Natural killer cell treated with Interleukin-12 subunit alpha and Interleukin-12 subunit beta and Interleukin-15 and Interleukin-18, amount 100 ng/mL, for 72 hours (primary cell): ENCODE data around the gene CPS1. TPM values are rescaled to one million over a fixed set of nuclear protein-coding genes. Genes with fewer than 3 reads are reported as not detected.

Experiments used
- ATAC-seq, 2 donors: fragments of 150-1000 bp; cut with Tn5 transposase in 1 of 2; sonication (Bioruptor Pico), chemical (Tn5 transposase) in 1 of 2; 2 replicates each; pipeline ENCODE4 v1.10.0; 2021
- DNase-seq: peaks from one replicate; pipeline ENCODE4 v3.0.0; 2022; ENCODE audit warnings: low spot score
- H3K27ac Mint-ChIP-seq, 2 donors: 1 replicate in 1 of 2; 2 replicates in 1 of 2; pipeline ENCODE4 v1.8.0; 2022; ENCODE audit warnings: mixed read lengths in 2 of 2, mild to moderate bottlenecking in 1 of 2, moderate library complexity in 1 of 2
- H3K27me3 Mint-ChIP-seq, 2 donors: 1 replicate in 1 of 2; 2 replicates in 1 of 2; pipeline ENCODE4 v1.8.0; 2022; ENCODE audit warnings: mixed read lengths in 2 of 2
- H3K36me3 Mint-ChIP-seq: one replicate; pipeline ENCODE4 v1.8.0; 2022; ENCODE audit warnings: mixed read lengths
- H3K4me1 Mint-ChIP-seq, 2 donors: 1 replicate in 1 of 2; 2 replicates in 1 of 2; pipeline ENCODE4 v1.8.0; 2022; ENCODE audit warnings: low read depth in 2 of 2, mixed read lengths in 2 of 2, mild to moderate bottlenecking in 1 of 2
- H3K4me3 Mint-ChIP-seq: one replicate; pipeline ENCODE4 v1.8.0; 2022; ENCODE audit warnings: mixed read lengths
- H3K9me3 Mint-ChIP-seq: 2 replicates; pipeline ENCODE4 v1.8.0; 2022; ENCODE audit warnings: mixed read lengths
- total RNA-seq, 2 donors: library from RNA; stranded (reverse); gene quantifications; one replicate each; pipeline ENCODE4 v1.2.3, GENCODE V29; 2022

Gene CPS1
- total RNA-seq, 2 donors from 2014 or later: 0.05 to 1.8 TPM

DNA sequence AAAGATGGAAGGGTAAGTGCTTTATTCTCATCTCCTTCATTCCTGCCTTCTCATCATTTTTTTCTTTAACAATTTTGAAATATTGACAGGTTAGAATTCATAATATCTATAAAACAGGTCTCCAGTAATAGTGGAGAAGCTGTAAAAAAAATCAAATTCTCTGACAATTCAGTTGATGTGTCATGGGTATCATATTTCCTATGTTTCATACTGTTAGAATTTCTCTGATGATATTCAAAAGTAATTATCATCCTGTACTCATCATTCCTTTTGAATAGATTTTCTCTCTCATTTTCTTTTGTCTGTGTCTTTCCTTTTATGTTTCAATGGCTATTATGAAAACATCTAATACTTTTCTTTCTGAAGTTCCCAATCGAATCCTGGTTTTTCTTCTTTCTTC is 97.7 kb downstream of the CPS1 start:
- DNase-seq (no peak), ATAC-seq (no peak)
- no peaks in the 10 kb centered on the region for H3K4me1 Mint-ChIP-seq
- H3K27me3 Mint-ChIP-seq: no peaks in the 10 kb centered on the region
- no peak overlapping the region for H3K4me3 Mint-ChIP-seq
- no peaks in the 10 kb centered on the region for H3K9me3 Mint-ChIP-seq
- H3K36me3 Mint-ChIP-seq: no peaks in the 10 kb centered on the region
- H3K27ac Mint-ChIP-seq: no peak overlapping the region

DNA sequence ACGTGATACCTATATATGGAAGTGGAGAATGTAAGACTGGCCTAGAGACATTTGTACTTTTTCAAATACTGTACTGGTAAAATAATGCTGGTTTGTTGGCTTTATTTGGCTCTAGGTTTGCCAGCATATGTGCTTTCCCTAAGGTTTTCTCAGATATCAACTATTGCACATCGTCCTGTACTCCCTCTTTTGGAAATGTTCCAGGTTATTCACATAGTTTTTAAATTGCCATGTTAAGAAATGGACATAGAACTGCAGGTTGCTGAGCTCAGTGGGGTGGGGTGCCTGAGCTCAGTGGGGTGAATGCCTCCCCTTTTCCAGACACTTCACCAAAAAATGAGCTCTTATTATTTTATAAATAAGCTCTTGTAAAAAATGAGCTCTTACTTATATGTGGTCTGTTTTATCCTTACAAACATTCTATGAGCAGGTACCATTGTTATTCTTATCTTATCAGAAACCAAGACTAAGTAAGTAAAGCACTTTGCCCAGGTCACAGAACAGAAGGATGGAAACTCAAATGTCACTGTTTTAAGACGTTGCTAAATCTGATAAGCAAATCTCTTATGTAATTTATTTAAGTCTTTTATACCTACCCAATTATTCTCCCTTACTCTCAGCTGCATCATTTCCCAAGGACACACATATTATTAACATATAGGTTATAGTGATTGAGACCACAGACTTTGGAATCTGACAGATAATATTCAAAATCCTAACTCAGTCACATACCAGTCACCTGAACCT is 99.0 kb downstream of the CPS1 start:
- no peaks in the 10 kb centered on the region for H3K36me3 Mint-ChIP-seq
- no peaks in the 10 kb centered on the region for H3K4me1 Mint-ChIP-seq
- H3K9me3 Mint-ChIP-seq: peaks cover 7% of the 10 kb centered on the region
- no peak overlapping the region for H3K27ac Mint-ChIP-seq
- no peaks in the 10 kb centered on the region for H3K27me3 Mint-ChIP-seq
- ATAC-seq (no peak), DNase-seq (no peak)
- no peak overlapping the region for H3K4me3 Mint-ChIP-seq

DNA sequence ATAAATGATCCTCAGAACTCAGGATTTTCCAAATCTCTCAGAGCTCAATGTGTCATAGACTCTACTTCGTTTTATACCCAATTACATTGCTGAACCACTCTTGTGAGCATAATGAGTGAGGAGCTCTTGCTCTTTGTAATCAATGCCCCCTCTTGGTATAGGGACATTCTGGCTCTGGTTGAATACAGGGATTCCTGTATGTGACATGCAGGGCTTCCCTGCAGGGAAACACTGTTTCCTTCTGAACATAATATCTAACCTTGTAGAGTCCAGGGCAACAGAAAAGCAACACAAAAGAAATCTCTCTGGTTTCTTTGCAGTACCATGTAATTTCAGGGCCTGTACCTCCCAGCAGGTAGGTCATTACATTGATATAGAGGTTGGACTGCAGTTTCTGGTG is 101.5 kb downstream of the CPS1 start:
- DNase-seq: no peak
- Mint-ChIP-seq H3K27me3 (no peaks in the 10 kb centered on the region), H3K36me3 (no peaks in the 10 kb centered on the region), H3K9me3 (peaks cover 7% of the 10 kb centered on the region), H3K4me1 (no peaks in the 10 kb centered on the region), H3K4me3 (no peak overlapping the region), H3K27ac (no peak overlapping the region)
- no peak for ATAC-seq

DNA sequence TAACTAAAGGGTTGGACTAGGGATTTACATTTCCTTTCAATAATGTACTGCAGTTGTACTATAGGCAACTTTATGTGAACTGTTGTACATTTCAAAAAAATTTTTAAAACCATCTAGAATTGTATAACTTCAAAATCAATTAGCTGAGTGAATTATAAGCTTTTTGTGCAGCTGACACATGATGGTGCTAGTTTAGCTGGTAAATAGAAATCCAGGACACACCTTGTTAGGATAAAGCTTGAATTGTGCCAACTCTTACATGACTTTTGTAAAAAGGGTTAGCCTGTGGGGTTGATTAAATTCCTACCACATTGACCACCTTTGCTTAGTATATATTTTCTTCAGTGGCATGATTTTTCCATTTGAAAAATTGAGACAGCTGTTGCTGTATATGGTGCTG is 104.4 kb downstream of the CPS1 start:
- DNase-seq (no peak), ATAC-seq (no peak)
- no peaks in the 10 kb centered on the region for H3K27me3 Mint-ChIP-seq
- peaks cover 7% of the 10 kb centered on the region for H3K9me3 Mint-ChIP-seq
- H3K27ac Mint-ChIP-seq: no peak overlapping the region
- no peak overlapping the region for H3K4me3 Mint-ChIP-seq
- H3K36me3 Mint-ChIP-seq: no peaks in the 10 kb centered on the region
- no peaks in the 10 kb centered on the region for H3K4me1 Mint-ChIP-seq

DNA sequence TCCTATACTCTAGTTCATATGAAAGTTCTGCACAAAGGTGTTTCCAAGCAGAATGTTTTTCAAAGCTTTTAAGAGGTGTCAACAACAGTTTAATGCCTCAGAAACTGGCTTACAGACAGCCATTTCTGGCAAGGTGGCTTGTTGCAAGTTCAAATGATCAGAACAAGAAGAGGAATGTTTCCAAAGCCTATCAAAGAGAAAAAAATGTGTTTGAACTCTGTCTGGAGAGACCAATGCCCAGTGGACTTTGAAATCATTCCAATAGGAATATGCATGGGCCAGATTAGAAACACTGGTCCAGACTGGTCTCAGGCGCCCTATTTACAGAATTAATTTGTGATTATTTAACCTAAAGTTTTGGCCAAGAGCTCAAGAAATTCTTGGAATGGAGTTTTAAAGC is 106.2 kb downstream of the CPS1 start:
- no peaks in the 10 kb centered on the region for H3K36me3 Mint-ChIP-seq
- peaks cover 10% of the 10 kb centered on the region for H3K9me3 Mint-ChIP-seq
- H3K4me3 Mint-ChIP-seq: no peak overlapping the region
- no peak for DNase-seq
- H3K27me3 Mint-ChIP-seq: no peaks in the 10 kb centered on the region
- H3K4me1 Mint-ChIP-seq: no peaks in the 10 kb centered on the region
- ATAC-seq: no peak
- no peak overlapping the region for H3K27ac Mint-ChIP-seq

DNA sequence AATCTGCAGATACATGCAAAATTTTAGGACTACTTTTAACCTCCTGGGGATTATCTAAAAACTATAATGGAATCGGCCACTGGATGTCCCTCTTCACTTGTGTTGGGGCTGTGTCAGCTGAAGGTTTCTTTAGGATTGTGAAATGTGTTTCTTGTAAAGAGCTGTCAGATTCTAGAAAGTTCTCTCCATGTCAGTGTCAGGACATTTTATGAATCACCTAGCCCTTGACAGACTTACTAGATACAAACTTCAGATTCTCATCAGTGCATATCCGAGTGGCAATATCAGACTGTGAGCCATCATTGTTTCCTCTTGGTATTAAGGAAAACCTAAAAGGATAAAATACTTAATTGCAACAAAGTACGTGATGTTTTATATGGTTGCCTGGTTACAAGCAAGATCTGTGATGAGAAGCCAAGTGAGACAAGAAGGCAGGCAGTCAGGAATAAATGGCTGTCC is 107.3 kb downstream of the CPS1 start:
- H3K27ac Mint-ChIP-seq: no peak overlapping the region
- peaks cover 13% of the 10 kb centered on the region for H3K9me3 Mint-ChIP-seq
- ATAC-seq: no peak
- H3K36me3 Mint-ChIP-seq: no peaks in the 10 kb centered on the region
- no peak overlapping the region for H3K4me3 Mint-ChIP-seq
- no peaks in the 10 kb centered on the region for H3K4me1 Mint-ChIP-seq
- DNase-seq: no peak
- H3K27me3 Mint-ChIP-seq: no peaks in the 10 kb centered on the region

DNA sequence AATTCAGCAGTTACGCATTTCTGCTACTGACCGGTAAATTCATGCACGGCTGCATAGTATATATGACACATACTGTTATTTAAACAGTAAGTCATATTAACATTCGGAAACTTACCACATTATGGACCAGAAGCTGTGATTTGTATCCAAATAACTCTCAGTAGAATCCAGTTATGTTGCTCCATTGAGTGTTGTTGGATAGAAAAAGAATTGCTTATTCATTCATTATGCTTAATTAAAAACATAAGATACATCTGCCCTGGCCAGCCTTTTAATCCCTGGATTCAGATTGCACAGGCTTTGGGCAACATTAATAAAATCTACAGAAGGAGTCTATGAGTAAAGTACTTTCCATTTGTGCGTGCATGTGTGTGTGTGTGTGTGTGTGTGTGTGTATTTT is 111.3 kb downstream of the CPS1 start:
- H3K27ac Mint-ChIP-seq: no peak overlapping the region
- ATAC-seq: no peak
- H3K36me3 Mint-ChIP-seq: no peaks in the 10 kb centered on the region
- H3K9me3 Mint-ChIP-seq: peaks cover 7% of the 10 kb centered on the region
- no peak for DNase-seq
- no peaks in the 10 kb centered on the region for H3K4me1 Mint-ChIP-seq
- H3K4me3 Mint-ChIP-seq: no peak overlapping the region
- no peaks in the 10 kb centered on the region for H3K27me3 Mint-ChIP-seq

DNA sequence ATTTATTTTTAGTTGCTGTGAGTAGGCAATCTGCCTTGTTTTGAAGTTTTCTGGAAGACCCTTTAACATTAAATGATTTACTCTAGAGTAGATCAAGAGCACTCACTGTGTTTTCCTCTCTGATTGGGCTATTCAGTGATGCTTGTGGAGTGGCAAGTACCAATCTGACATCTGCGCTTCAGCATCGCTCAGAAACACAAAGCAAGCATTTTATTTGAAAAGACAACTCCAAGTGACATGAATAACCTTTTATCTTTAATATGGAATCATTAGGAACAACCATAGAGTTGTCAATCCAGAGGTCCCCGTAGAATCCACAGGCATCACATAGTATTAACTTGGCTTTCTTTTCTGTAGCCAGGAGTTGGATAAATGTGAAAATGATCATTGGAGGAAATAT is 114.7 kb downstream of the CPS1 start:
- H3K9me3 Mint-ChIP-seq: peaks cover 7% of the 10 kb centered on the region
- H3K27me3 Mint-ChIP-seq: no peaks in the 10 kb centered on the region
- no peaks in the 10 kb centered on the region for H3K4me1 Mint-ChIP-seq
- H3K36me3 Mint-ChIP-seq: no peaks in the 10 kb centered on the region
- DNase-seq (no peak), ATAC-seq (no peak)
- no peak overlapping the region for H3K4me3 Mint-ChIP-seq
- no peak overlapping the region for H3K27ac Mint-ChIP-seq

DNA sequence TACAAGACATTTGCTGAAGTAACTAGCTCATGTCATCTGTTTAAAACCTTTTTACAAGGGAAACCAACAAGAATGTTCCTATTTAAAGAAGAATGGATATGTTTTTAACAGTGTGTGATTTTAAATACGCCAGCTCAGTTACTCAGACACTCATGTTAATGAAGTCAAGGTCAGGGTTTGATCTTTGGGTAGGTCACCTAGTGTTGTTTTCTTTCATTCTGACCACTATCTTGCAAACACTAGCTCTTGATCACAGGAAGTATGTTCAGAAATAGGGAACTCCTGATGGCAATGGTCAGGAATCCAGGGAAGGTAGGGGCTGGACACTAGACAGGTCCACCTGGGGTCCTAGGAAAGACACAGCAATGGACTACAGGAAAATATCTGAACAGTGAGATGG is 116.7 kb downstream of the CPS1 start:
- Mint-ChIP-seq H3K9me3 (peaks cover 3% of the 10 kb centered on the region), H3K27me3 (no peaks in the 10 kb centered on the region), H3K27ac (no peak overlapping the region), H3K4me3 (no peak overlapping the region), H3K36me3 (no peaks in the 10 kb centered on the region), H3K4me1 (no peaks in the 10 kb centered on the region)
- DNase-seq: no peak
- ATAC-seq: no peak

DNA sequence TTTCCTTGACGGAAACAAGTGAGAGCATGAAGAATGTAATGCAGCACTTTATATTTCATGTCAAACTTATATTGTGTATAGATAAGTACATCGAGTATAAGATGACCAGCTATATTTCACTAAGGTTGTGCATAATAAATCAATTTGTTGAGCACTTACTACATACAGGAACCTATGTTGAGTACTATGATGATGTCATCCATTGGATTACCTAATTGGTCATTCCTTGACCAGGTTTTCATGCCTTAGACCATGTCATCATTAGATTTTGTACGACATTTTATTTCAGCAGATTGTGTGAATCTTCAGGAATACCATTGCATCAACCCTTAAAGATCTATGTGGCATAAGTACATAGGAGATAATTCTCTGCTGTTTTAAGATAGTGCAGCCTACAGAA is 119.7 kb downstream of the CPS1 start:
- ATAC-seq (no peak), DNase-seq (no peak)
- H3K9me3 Mint-ChIP-seq: peaks cover 3% of the 10 kb centered on the region
- H3K27ac Mint-ChIP-seq: no peak overlapping the region
- no peak overlapping the region for H3K4me3 Mint-ChIP-seq
- H3K4me1 Mint-ChIP-seq: no peaks in the 10 kb centered on the region
- H3K36me3 Mint-ChIP-seq: no peaks in the 10 kb centered on the region
- H3K27me3 Mint-ChIP-seq: no peaks in the 10 kb centered on the region

DNA sequence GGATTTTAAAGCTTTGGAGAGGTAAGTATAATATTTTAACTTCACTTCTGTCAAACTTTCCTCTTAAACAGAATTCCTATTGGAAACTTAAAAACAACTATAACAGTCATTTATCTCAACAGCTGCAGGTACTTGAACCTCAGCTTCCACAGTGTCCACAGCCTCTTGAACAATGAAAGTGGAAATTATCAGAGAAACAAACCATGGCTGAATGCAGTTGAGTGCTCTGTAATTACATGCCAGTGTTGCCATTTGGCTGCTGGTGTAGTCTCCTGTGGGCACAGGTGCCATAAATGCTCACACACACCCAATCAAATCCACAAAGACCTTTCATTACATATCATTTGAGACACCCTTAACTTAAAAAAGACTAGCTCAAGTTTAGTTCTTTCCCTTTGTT is 125.1 kb downstream of the CPS1 start:
- Mint-ChIP-seq H3K4me3 (no peak overlapping the region), H3K9me3 (peaks cover 6% of the 10 kb centered on the region), H3K27me3 (no peaks in the 10 kb centered on the region), H3K36me3 (no peaks in the 10 kb centered on the region), H3K4me1 (no peaks in the 10 kb centered on the region), H3K27ac (no peak overlapping the region)
- no peak for DNase-seq
- ATAC-seq: no peak

DNA sequence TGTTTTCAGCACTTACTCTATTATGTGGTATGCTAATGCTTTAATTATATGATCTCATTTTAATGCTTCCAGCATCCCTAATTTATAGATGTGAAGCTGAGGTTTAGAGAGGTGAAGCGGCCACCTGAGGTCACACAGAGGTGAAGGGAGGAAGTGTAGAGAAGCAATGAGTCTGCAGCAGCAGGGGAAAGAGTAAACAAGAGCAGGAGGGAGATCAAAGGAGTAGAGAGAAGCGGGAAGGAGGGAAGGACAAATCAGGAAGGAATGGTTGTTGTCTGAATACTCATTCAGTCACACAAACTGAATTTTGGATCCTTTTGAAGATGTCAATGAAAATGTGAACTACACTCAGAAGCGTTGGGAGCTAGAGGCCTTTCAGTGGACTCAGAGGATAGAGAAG is 130.0 kb downstream of the CPS1 start:
- no peak overlapping the region for H3K27ac Mint-ChIP-seq
- no peak overlapping the region for H3K4me3 Mint-ChIP-seq
- peaks cover 10% of the 10 kb centered on the region for H3K9me3 Mint-ChIP-seq
- H3K36me3 Mint-ChIP-seq: no peaks in the 10 kb centered on the region
- no peaks in the 10 kb centered on the region for H3K4me1 Mint-ChIP-seq
- ATAC-seq (no peak), DNase-seq (no peak)
- no peaks in the 10 kb centered on the region for H3K27me3 Mint-ChIP-seq

DNA sequence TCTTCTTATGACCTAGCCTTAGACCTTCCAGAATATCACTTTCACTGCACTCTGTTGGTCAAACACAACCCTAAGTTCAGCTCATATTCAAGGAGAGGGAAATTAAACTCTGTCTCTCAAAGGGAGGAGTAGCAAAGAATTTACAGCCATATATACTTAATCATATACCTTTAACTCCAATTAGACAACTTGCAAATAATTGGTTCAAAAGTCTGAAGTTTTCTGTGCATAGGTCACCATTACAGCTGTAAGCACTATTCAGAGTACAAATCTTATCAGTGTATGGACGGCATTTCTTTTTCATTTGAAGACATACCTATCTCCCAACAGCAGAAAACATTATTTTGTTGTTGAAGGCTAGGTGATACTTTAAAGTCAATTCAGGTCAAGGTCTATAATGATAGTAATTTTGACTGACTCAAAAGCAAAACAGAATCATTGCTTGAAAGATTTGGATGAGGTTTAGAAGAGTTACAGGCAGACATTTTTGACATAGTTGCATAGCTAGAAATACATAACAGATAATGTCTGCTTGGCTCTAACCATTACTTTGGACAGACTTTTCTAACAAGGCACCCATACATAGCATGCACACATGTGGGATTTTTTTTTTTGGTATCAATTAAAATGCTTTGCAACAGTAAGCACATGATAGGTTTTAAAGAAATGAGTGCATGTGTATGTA is 131.5 kb downstream of the CPS1 start:
- no peak for ATAC-seq
- no peaks in the 10 kb centered on the region for H3K4me1 Mint-ChIP-seq
- peaks cover 12% of the 10 kb centered on the region for H3K9me3 Mint-ChIP-seq
- no peaks in the 10 kb centered on the region for H3K27me3 Mint-ChIP-seq
- no peak for DNase-seq
- no peaks in the 10 kb centered on the region for H3K36me3 Mint-ChIP-seq
- H3K4me3 Mint-ChIP-seq: no peak overlapping the region
- no peak overlapping the region for H3K27ac Mint-ChIP-seq

DNA sequence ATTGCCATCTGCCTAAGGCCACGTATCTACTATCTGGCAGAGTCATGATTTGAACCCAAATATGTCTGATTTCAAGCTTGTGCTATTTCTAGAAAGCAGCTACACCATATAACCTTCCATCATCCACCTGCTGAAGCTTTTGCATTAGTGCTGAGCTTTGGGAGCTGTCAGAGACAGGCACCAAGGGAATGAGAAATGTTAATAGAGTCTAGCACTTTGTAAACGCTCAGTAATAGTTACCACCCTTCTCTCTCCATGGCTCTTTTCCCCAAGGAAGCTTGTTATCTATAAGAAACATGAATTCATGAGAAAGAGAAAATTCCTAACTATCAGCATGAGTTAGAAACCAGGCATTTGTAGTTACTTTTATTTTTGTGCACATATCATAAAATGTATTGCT is 151.5 kb downstream of the CPS1 start:
- DNase-seq (no peak), ATAC-seq (no peak)
- Mint-ChIP-seq H3K4me3 (no peak overlapping the region), H3K9me3 (peaks cover 2% of the 10 kb centered on the region), H3K27ac (no peak overlapping the region), H3K27me3 (no peaks in the 10 kb centered on the region), H3K4me1 (no peaks in the 10 kb centered on the region), H3K36me3 (no peaks in the 10 kb centered on the region)

DNA sequence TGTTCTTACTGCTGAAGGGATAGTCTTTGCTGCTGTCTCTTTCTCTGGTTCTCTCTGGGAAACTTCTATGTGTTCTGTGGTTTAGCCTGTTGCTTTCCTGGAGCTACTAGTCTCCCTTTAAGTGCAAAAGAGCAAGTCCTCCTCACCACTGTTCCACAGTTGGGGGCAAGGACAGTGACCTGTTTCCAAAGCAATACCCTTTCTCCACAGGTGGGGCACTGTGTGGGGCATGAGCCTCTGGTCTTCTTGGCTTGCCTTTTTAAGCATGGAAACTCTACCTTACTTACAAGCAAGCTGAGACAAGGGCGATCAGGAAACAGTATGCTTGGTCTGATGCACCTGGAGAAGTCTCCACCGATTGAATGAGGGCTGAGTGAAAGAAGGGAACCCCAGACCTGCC is 156.7 kb downstream of the CPS1 start:
- Mint-ChIP-seq H3K27ac (no peak overlapping the region), H3K9me3 (peaks cover 4% of the 10 kb centered on the region)
- no peak for ATAC-seq

More for the DNA sequence above, 156.7 kb downstream of the CPS1 start:
- no peak overlapping the region for H3K4me3 Mint-ChIP-seq
- no peaks in the 10 kb centered on the region for H3K27me3 Mint-ChIP-seq
- H3K36me3 Mint-ChIP-seq: no peaks in the 10 kb centered on the region
- no peaks in the 10 kb centered on the region for H3K4me1 Mint-ChIP-seq
- DNase-seq: no peak
